K562 (cell line): Measurements from ENCODE around the gene ZNF646. TPM values are rescaled to one million over a fixed set of nuclear protein-coding genes. Genes with fewer than 3 reads are reported as not detected.

ENCODE experiments used
- ATAC-seq: fragments of 200-7000 bp; cut with Tn5 transposase; 3 replicates; pipeline ENCODE4 v1.9.1; 2020; ENCODE audit warnings: moderate library complexity
- BruUV-seq: library from RNA; stranded (reverse); fragments of 400-500 nt; replicated peaks from 2 replicates; lab custom pipeline; 2021; lab: Mats Ljungman, UMichigan
- CTCF ChIA-PET: fragments of 300-600 bp; formaldehyde crosslinking; extraction: SDS; loops from one replicate; lab custom pipeline; 2021; ENCODE audit warnings: low intra/inter-chr PET ratio; lab: Yijun Ruan, JAX
- POLR2A ChIA-PET: fragments of 300-600, 350-650 bp; sonication (Branson Sonifier 250); formaldehyde crosslinking; extraction: SDS; loops from one replicate; lab custom pipeline; 2021; ENCODE audit warnings: antibody characterized with exemption, inconsistent platforms; lab: Yijun Ruan, JAX
- DNase-seq, 4 experiments: peaks; one replicate each; pipeline versions ENCODE4 v3.0.0 to v3.0.0-alpha.2; 2011 to 2018; ENCODE audit warnings: low spot score in 3 of 4, mixed read lengths in 3 of 4; ENCODE audit errors: extremely low read depth in 1 of 4
- FAIRE-seq: peaks from 2 replicates; lab custom pipeline; 2011; peaks lifted over from hg19 to GRCh38; lab: Jason Lieb, UNC
- H2AFZ ChIP-seq: 2 replicates; pipeline ENCODE4 v1.6.0; 2011; ENCODE audit warnings: low read depth, low read length, control low read depth, inconsistent platforms
- H3K27ac ChIP-seq: fragments of 200-600 bp; 3 replicates; pipeline ENCODE4 v1.8.0; 2011; ENCODE audit warnings: low read depth, mild to moderate bottlenecking, control low read depth, inconsistent platforms, low read length, moderate library complexity, mixed read lengths; ENCODE audit errors: extremely low read depth
- H3K27me3 ChIP-seq, 2 experiments: fragments of 300-600 bp in 1 of 2; 2 replicates in 1 of 2; 3 replicates in 1 of 2; pipeline versions ENCODE4 v1.6.0 to v1.8.0; 2011; ENCODE audit warnings: inconsistent platforms in 2 of 2, low read length in 2 of 2, mild to moderate bottlenecking in 1 of 2, mixed read lengths in 1 of 2, moderate library complexity in 1 of 2; ENCODE audit not compliant: control insufficient read depth in 2 of 2, insufficient read depth in 2 of 2
- H3K36me3 ChIP-seq: fragments of 300-600 bp; 3 replicates; pipeline ENCODE4 v1.8.0; 2011; ENCODE audit warnings: mild to moderate bottlenecking, low read length, inconsistent platforms; ENCODE audit not compliant: control insufficient read depth, insufficient read depth
- H3K4me1 ChIP-seq, 2 experiments: fragments of 200-600 bp in 1 of 2; replicated peaks in 1 of 2; 2 replicates in 1 of 2; 3 replicates in 1 of 2; pipeline versions ENCODE4 v1.5.1 to v1.8.0; 2011; ENCODE audit warnings: inconsistent platforms in 2 of 2, low read length in 2 of 2, mild to moderate bottlenecking in 1 of 2, mixed read lengths in 1 of 2, moderate library complexity in 1 of 2; ENCODE audit not compliant: control insufficient read depth in 2 of 2, insufficient read depth in 2 of 2
- H3K4me2 ChIP-seq: 2 replicates; pipeline ENCODE4 v1.6.1; 2011; ENCODE audit warnings: low read length, control low read depth, inconsistent platforms, mixed read lengths; ENCODE audit not compliant: insufficient read depth
- H3K4me3 ChIP-seq: fragments of 200-600 bp; sonication (generic), shearing (Covaris generic); 2 replicates; pipeline ENCODE4 v1.5.1; 2016; ENCODE audit warnings: control low read depth, inconsistent platforms
- H3K79me2 ChIP-seq: fragments of 200-600 bp; 3 replicates; pipeline ENCODE4 v1.8.0; 2011; ENCODE audit warnings: low read length, inconsistent platforms; ENCODE audit not compliant: control insufficient read depth, insufficient read depth
- H3K9ac ChIP-seq, 2 experiments: 2 replicates each; pipeline versions ENCODE4 v1.6.0 to v1.6.1; 2011; ENCODE audit warnings: low read depth in 2 of 2, low read length in 2 of 2, control low read depth in 1 of 2, inconsistent platforms in 1 of 2, mild to moderate bottlenecking in 1 of 2, mixed read lengths in 1 of 2; ENCODE audit not compliant: insufficient read depth in 1 of 2
- H3K9me1 ChIP-seq: one replicate; pipeline ENCODE4 v1.6.0; 2011; ENCODE audit warnings: inconsistent platforms, mild to moderate bottlenecking, low read length, moderate library complexity; ENCODE audit not compliant: control insufficient read depth, insufficient read depth
- H3K9me3 ChIP-seq: replicated peaks from 2 replicates; pipeline ENCODE4 v1.5.1; 2011; ENCODE audit warnings: low read depth, low read length, inconsistent platforms; ENCODE audit not compliant: control insufficient read depth, insufficient read depth
- H4K20me1 ChIP-seq: replicated peaks from 2 replicates; pipeline ENCODE4 v1.6.1; 2011; ENCODE audit warnings: low read length, inconsistent platforms, mixed read lengths; ENCODE audit not compliant: control insufficient read depth, insufficient read depth
- ARNT ChIP-seq, 2 experiments: fragments of 450-650 bp; IDR thresholded peaks; 2 replicates each; pipeline ENCODE4 v1.6.1; 2016; ENCODE audit warnings: mild to moderate bottlenecking in 1 of 2
- BDP1 ChIP-seq: IDR thresholded peaks from 3 replicates; pipeline ENCODE4 v1.6.1; 2011; ENCODE audit not compliant: insufficient read length, insufficient read depth
- DPF2 ChIP-seq: fragments of 450-650 bp; IDR thresholded peaks from 2 replicates; pipeline ENCODE4 v1.6.1; 2016
- GABPA ChIP-seq: fragments of 200-800 bp; sonication (Bioruptor generic); conservative IDR thresholded peaks from 2 replicates; pipeline ENCODE4 v1.6.1; 2016; ENCODE audit warnings: low read depth, missing genetic modification characterization, missing compliant biosample characterization
- KAT8 ChIP-seq: fragments of 450-650 bp; IDR thresholded peaks from 2 replicates; pipeline ENCODE4 v1.6.1; 2016; ENCODE audit warnings: low read depth, mild to moderate bottlenecking
- NCOA1 ChIP-seq: fragments of 450-650 bp; IDR thresholded peaks from 2 replicates; pipeline ENCODE4 v1.6.1; 2016; ENCODE audit warnings: low read depth
- NCOA4 ChIP-seq: fragments of 450-650 bp; IDR thresholded peaks from 2 replicates; pipeline ENCODE4 v1.6.1; 2018; ENCODE audit warnings: mild to moderate bottlenecking; ENCODE audit not compliant: partially characterized antibody
- PML ChIP-seq: IDR thresholded peaks from 2 replicates; pipeline ENCODE4 v1.6.1; 2012; ENCODE audit warnings: low read length, inconsistent platforms
- POLR2A ChIP-seq: fragments of 450-650 bp; conservative IDR thresholded peaks from 2 replicates; pipeline ENCODE4 v1.6.1; 2016
- RBM14 ChIP-seq: fragments of 200-400 bp; formaldehyde crosslinking; IDR thresholded peaks from 2 replicates; pipeline ENCODE4 v1.6.1; 2018; ENCODE audit warnings: low read depth, mild to moderate bottlenecking, low read length, moderate library complexity, borderline replicate concordance; ENCODE audit not compliant: insufficient read depth
- RUNX1 ChIP-seq: sonication (generic); IDR thresholded peaks from 2 replicates; pipeline ENCODE4 v1.6.1; 2016; ENCODE audit warnings: antibody characterized with exemption, low read depth
- TAF1 ChIP-seq: IDR thresholded peaks from 2 replicates; pipeline ENCODE4 v1.6.1; 2011; ENCODE audit warnings: mild to moderate bottlenecking, low read length, moderate library complexity; ENCODE audit not compliant: insufficient read depth, control insufficient read depth, severe bottlenecking; ENCODE audit errors: extremely low read depth
- WGBS: fragments of 100-300 bp; shearing (Covaris generic); methylation state at CpG from one replicate; pipeline ENCODE4 v1.1.6; 2016; ENCODE audit warnings: low coverage, mixed read lengths; ENCODE audit not compliant: insufficient coverage; ENCODE audit errors: missing lambda C conversion rate; 5-methylcytosine and 5-hydroxymethylcytosine counted together
- in situ Hi-C: fragments of 300-500 bp; cut with MboI; formaldehyde crosslinking; loops from 4 replicates; pipeline ENCODE4 v1.15.0; 2018; ENCODE audit warnings: inconsistent platforms, mixed read lengths
- intact Hi-C: fragments of 100-400 bp; cut with micrococcal nuclease; formaldehyde crosslinking; loops from 2 replicates; pipeline ENCODE4 v1.14.2; 2022
- polyA plus RNA-seq, 8 experiments: library from polyadenylated mRNA; depleted of rRNA in 4 of 8; stranded (reverse) in 5 of 8; unstranded in 3 of 8; fragments of >200 nt; fragmentation: Nextera tagmentation in 2 of 8; fragmentation: Illumina TruSeq in 1 of 8; extraction: Ambion mirVana in 2 of 8; extraction: Trizol in 1 of 8; gene quantifications; 2 replicates each; pipeline versions ENCODE4 v1.2.1 to v1.2.3, GENCODE V29; 2011 to 2014; ENCODE audit warnings: inconsistent platforms in 1 of 8, missing spikeins in 1 of 8
- total RNA-seq, 7 experiments: library from RNA; depleted of rRNA in 6 of 7; stranded (reverse); fragments of >200 nt in 6 of 7; fragmentation: Illumina TruSeq in 2 of 7; extraction: Trizol in 2 of 7; gene quantifications; 2 replicates each; pipeline versions ENCODE4 v1.2.1 to v1.2.3, GENCODE V29; 2011 to 2021; ENCODE audit warnings: low replicate concordance in 1 of 7
- TF ChIP-seq, protein P1 (sequence below), 2 experiments: fragments of 450-650 bp in 1 of 2; sonication (generic) in 1 of 2; formaldehyde crosslinking in 1 of 2; IDR thresholded peaks in 1 of 2; conservative IDR thresholded peaks in 1 of 2; 2 replicates each; pipeline versions ENCODE4 v1.6.1 to v1.8.1; 2016 to 2023; ENCODE audit warnings: mild to moderate bottlenecking in 2 of 2, moderate library complexity in 2 of 2, inconsistent platforms in 1 of 2, missing genetic modification reagents in 1 of 2
- TF ChIP-seq, protein P2 (sequence below), 2 experiments: IDR thresholded peaks; 2 replicates each; pipeline ENCODE4 v1.6.1; 2012; ENCODE audit warnings: improper control_type of control experiment in 2 of 2, low read depth in 2 of 2, low read length in 2 of 2, borderline replicate concordance in 1 of 2
- TF ChIP-seq, protein P3 (sequence below): fragments of 450-650 bp; IDR thresholded peaks from 2 replicates; pipeline ENCODE4 v1.6.1; 2016; ENCODE audit warnings: borderline replicate concordance

The ZNF646 gene
- total and polyA plus RNA-seq, 9 of the 15 experiments (the other 6 are each of a cell fraction or from before 2014, with no cell fraction given), result 0.08 to 20.6 (median 8.0) TPM

DNA sequence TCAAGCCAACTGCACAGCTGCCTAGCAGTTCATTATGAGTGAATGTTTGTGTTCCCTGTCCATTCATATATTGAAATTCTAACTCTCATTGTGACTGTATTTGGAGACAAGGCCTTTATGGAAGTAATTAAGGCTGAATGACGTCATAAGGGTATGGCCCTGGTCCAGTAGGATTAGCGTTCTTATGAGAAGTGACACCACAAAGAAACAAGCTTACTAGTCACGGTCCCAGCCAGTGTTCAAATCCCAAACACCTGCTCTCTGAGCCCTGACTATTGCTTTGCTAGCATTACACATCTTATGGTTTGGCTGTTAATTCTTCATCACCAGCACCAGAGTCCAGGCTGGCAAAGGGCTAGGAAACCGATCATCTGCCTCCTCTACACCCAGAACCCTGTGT is 2.4 kb upstream of the ZNF646 start (continued):
- TF ChIP-seq BDP1, result no peak
- TF ChIP-seq KAT8, result no peak
- TF ChIP-seq POLR2A, result no peak
- no peak for TF ChIP-seq RUNX1
- no peak for TF ChIP-seq ARNT (IDR thresholded peaks at IDR 0.05)
- TF ChIP-seq, protein P1, sequence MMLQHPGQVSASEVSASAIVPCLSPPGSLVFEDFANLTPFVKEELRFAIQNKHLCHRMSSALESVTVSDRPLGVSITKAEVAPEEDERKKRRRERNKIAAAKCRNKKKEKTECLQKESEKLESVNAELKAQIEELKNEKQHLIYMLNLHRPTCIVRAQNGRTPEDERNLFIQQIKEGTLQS (IDR thresholded peaks at IDR 0.05), result peak; percentile 88
- TF ChIP-seq, protein P1 (CRISPR knock-in tag; conservative IDR thresholded peaks at IDR 0.05), result no peak
- TF ChIP-seq RBM14, result no peak
- TF ChIP-seq TAF1, result no peak
- no peak for TF ChIP-seq NCOA1

DNA sequence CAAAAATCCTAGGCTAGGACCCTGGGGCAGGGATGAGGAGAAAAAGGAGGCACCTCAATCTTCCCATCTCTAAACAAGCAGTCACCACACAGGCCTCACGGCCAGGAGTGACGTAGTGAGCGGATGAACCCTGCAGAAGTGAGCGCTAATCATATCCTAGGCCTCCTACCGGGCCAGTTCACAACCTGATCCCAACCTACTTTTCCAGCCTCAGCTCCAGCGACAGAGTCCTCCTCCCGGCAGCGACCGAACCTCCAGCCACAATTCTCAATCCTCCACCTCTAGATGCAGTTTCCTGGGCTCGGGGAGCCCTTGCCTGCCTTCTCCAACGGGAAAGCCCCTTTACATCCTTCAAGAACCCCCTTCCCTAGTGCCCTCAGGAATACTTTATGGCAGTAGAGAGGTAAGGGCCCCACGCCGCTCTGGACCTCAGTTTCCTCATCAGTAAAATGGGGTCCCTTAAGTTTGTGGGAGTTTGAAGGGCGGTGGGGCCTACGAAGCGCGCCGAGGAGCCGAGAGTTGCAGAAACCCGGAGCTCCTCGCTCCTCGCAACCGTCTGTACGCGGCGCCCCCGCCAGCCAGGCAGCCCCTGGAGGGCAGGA is 1.6 kb upstream of the ZNF646 start:
- DNase-seq, result peak; percentile 48 to 74 (median 56)
- ChIA-PET CTCF (no interaction called here), POLR2A (interaction anchor here (0.5 to 3.0 kb wide), 15 partner anchors 9 to 215 kb away, joined by 3 to 21 read pairs (median 3); partner anchors contain the start of genes FUS, HSD3B7 and STX4)
- Histone ChIP-seq H3K27ac (peak overlapping the region; percentile 88), H3K79me2 (peaks cover 68% of the 10 kb centered on the region), H3K9me1 (no peaks in the 10 kb centered on the region), H3K4me1 (peaks cover 11 to 22% of the 10 kb centered on the region in 2 experiments; a peak in 4 of 5 replicates), H3K27me3 (no peaks in the 10 kb centered on the region), H3K9me3 (no peaks in the 10 kb centered on the region), H2AFZ (peak overlapping the region; percentile 95), H3K4me3 (peak overlapping the region; percentile 79), H3K36me3 (peaks cover 20% of the 10 kb centered on the region), H3K4me2 (peak overlapping the region; percentile 97), H4K20me1 (no peaks in the 10 kb centered on the region; the same call in 1 of the 2 replicates), H3K9ac (peak overlapping the region; percentile 86 to 94)
- peak; percentile 47 for ATAC-seq
- TSS peak; percentile 66 for BruUV-seq
- under 1% methylated on average over 27 of the region's 27 CpGs for WGBS
- FAIRE-seq, result peak; percentile 74
- intact Hi-C loops, result loop anchor here (1.0 to 5.0 kb wide), 2 partner anchors 39 to 80 kb away; partner anchors contain the start of gene STX4
- in situ Hi-C loops, result no loop called here
- TF ChIP-seq, protein P2, sequence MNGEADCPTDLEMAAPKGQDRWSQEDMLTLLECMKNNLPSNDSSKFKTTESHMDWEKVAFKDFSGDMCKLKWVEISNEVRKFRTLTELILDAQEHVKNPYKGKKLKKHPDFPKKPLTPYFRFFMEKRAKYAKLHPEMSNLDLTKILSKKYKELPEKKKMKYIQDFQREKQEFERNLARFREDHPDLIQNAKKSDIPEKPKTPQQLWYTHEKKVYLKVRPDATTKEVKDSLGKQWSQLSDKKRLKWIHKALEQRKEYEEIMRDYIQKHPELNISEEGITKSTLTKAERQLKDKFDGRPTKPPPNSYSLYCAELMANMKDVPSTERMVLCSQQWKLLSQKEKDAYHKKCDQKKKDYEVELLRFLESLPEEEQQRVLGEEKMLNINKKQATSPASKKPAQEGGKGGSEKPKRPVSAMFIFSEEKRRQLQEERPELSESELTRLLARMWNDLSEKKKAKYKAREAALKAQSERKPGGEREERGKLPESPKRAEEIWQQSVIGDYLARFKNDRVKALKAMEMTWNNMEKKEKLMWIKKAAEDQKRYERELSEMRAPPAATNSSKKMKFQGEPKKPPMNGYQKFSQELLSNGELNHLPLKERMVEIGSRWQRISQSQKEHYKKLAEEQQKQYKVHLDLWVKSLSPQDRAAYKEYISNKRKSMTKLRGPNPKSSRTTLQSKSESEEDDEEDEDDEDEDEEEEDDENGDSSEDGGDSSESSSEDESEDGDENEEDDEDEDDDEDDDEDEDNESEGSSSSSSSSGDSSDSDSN (IDR thresholded peaks at IDR 0.05; ENCODE audit: borderline replicate concordance in 1 of 2, low read depth in 2 of 2, low read length in 2 of 2), result peak; percentile 20 to 72; a peak in 2 of 4 replicates
- TF ChIP-seq, protein P3, sequence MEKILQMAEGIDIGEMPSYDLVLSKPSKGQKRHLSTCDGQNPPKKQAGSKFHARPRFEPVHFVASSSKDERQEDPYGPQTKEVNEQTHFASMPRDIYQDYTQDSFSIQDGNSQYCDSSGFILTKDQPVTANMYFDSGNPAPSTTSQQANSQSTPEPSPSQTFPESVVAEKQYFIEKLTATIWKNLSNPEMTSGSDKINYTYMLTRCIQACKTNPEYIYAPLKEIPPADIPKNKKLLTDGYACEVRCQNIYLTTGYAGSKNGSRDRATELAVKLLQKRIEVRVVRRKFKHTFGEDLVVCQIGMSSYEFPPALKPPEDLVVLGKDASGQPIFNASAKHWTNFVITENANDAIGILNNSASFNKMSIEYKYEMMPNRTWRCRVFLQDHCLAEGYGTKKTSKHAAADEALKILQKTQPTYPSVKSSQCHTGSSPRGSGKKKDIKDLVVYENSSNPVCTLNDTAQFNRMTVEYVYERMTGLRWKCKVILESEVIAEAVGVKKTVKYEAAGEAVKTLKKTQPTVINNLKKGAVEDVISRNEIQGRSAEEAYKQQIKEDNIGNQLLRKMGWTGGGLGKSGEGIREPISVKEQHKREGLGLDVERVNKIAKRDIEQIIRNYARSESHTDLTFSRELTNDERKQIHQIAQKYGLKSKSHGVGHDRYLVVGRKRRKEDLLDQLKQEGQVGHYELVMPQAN, result 0 out of 2 replicates have a peak, but pooled peaks have one; percentile 85
- TF ChIP-seq NCOA4, result no peak
- TF ChIP-seq GABPA (tag), result no peak
- TF ChIP-seq DPF2, result no peak
- no peak for TF ChIP-seq PML
